ENCODE results near the gene FGGY. TPM values are rescaled to one million over a fixed set of nuclear protein-coding genes. Genes with fewer than 3 reads are reported as not detected.

FGGY gene
- total RNA-seq, 1 experiment from 2014 or later, result 14.6 TPM

DNA sequence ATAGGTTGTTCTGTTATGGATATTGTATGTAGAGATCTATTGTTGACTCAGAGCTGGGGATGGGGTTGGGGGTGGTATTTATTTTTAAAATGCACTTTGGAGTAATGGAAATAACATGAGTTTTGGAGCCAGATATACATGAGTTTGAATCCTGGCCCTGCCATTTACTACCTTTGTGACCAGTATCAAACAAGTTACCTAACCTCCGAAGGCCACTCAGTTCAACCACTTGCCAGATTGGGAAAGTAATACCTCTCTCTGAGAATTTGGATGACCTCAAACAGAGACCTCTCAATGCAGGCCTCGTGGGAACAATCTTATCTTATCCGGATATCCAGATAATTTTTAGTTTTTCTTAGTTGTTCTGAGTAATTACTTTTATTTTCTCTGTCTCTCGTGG lies 181.0 kb downstream of the FGGY start:
- whole genome bisulfite sequencing (ENCODE audit: extremely low coverage, insufficient read length, low lambda C conversion rate), result no CpG with 5 or more reads among the region's 4 CpGs
- Histone ChIP-seq H3K27ac (ENCODE audit: insufficient read length, low read depth, low read length) (no peak overlapping the region), H2AK5ac (ENCODE audit: insufficient read length, low read length) (no peak overlapping the region), H4K20me1 (ENCODE audit: control insufficient read depth, insufficient read depth, insufficient read length) (no peaks in the 10 kb centered on the region), H4K91ac (ENCODE audit: insufficient read length, low read depth, low read length) (no peak overlapping the region), H3K23me2 (ENCODE audit: insufficient read length, low read depth, low read length, poor library complexity, severe bottlenecking) (no peaks in the 10 kb centered on the region), H3K9me3 (ENCODE audit: control insufficient read depth, low read depth, low read length) (no peaks in the 10 kb centered on the region), H3K4me2 (ENCODE audit: insufficient read depth, insufficient read length, low read length) (no peak overlapping the region), H3K18ac (ENCODE audit: insufficient read length, low read depth, low read length) (no peak overlapping the region), H3K4ac (ENCODE audit: low read depth, low read length) (no peak overlapping the region), H2BK5ac (ENCODE audit: insufficient read length, low read length) (no peak overlapping the region), H3K9ac (ENCODE audit: extremely low read depth, insufficient read length, low read length) (no peak overlapping the region), H2BK120ac (ENCODE audit: low read depth, low read length, poor library complexity, severe bottlenecking) (no peak overlapping the region), H3K23ac (ENCODE audit: insufficient read length, low read depth, low read length) (no peak overlapping the region), H3K79me1 (ENCODE audit: insufficient read depth, low read depth, low read length, poor library complexity, severe bottlenecking) (no peaks in the 10 kb centered on the region), H2AFZ (ENCODE audit: low read length) (no peak overlapping the region), H2BK15ac (ENCODE audit: low read depth, low read length) (no peak overlapping the region), H3K27me3 (ENCODE audit: insufficient read depth, low read length) (no peaks in the 10 kb centered on the region), H2BK12ac (ENCODE audit: insufficient read length, low read depth, low read length) (no peak overlapping the region), H3K4me1 (ENCODE audit: insufficient read depth, low read length) (no peaks in the 10 kb centered on the region), H3T11ph (ENCODE audit: low read length) (no peak overlapping the region), H2BK20ac (ENCODE audit: low read depth, low read length, poor library complexity, severe bottlenecking) (no peak overlapping the region), H4K8ac (replicated peaks; ENCODE audit: insufficient read length, low read depth, low read length) (no peak overlapping the region), H4K5ac (ENCODE audit: insufficient read length, low read depth, low read length) (no peak overlapping the region), H3K56ac (ENCODE audit: insufficient read length, low read depth, low read length) (no peak overlapping the region), H3K79me2 (ENCODE audit: insufficient read depth, low read length) (no peaks in the 10 kb centered on the region), H3K14ac (ENCODE audit: insufficient read depth, low read length) (no peak overlapping the region)
- Mint-ChIP-seq H3K4me1 (0 out of 4 replicates have a peak, but pooled peaks cover 0 to 6% of the 10 kb centered on the region in 2 experiments), H3K4me3 (no peak overlapping the region), H3K27me3 (ENCODE audit: low read depth) (no peaks in the 10 kb centered on the region), H3K9me3 (peaks cover 0 to 3% of the 10 kb centered on the region in 2 experiments; a peak in 3 of 5 replicates), H3K36me3 (ENCODE audit: insufficient read depth in 1 of 3, low read depth in 3 of 3) (peaks cover 0 to 4% (median 2%) of the 10 kb centered on the region in 3 experiments; a peak in 3 of 7 replicates), H3K27ac (no peak overlapping the region)
- no peak for DNase-seq
- TF ChIP-seq, protein P1, sequence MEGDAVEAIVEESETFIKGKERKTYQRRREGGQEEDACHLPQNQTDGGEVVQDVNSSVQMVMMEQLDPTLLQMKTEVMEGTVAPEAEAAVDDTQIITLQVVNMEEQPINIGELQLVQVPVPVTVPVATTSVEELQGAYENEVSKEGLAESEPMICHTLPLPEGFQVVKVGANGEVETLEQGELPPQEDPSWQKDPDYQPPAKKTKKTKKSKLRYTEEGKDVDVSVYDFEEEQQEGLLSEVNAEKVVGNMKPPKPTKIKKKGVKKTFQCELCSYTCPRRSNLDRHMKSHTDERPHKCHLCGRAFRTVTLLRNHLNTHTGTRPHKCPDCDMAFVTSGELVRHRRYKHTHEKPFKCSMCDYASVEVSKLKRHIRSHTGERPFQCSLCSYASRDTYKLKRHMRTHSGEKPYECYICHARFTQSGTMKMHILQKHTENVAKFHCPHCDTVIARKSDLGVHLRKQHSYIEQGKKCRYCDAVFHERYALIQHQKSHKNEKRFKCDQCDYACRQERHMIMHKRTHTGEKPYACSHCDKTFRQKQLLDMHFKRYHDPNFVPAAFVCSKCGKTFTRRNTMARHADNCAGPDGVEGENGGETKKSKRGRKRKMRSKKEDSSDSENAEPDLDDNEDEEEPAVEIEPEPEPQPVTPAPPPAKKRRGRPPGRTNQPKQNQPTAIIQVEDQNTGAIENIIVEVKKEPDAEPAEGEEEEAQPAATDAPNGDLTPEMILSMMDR (conservative IDR thresholded peaks at IDR 0.05), result no peak
